ENCODE results near the gene CRYBA2.

Gene CRYBA2

GRCh38 chr2:218986148-218986761, 7.0 kb downstream of the CRYBA2 start:
- TF ChIP-seq, protein P1, sequence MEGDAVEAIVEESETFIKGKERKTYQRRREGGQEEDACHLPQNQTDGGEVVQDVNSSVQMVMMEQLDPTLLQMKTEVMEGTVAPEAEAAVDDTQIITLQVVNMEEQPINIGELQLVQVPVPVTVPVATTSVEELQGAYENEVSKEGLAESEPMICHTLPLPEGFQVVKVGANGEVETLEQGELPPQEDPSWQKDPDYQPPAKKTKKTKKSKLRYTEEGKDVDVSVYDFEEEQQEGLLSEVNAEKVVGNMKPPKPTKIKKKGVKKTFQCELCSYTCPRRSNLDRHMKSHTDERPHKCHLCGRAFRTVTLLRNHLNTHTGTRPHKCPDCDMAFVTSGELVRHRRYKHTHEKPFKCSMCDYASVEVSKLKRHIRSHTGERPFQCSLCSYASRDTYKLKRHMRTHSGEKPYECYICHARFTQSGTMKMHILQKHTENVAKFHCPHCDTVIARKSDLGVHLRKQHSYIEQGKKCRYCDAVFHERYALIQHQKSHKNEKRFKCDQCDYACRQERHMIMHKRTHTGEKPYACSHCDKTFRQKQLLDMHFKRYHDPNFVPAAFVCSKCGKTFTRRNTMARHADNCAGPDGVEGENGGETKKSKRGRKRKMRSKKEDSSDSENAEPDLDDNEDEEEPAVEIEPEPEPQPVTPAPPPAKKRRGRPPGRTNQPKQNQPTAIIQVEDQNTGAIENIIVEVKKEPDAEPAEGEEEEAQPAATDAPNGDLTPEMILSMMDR (IDR thresholded peaks at IDR 0.05) = no peak
- TF ChIP-seq ZFX (IDR thresholded peaks at IDR 0.05; ENCODE audit: borderline replicate concordance) = no peak
- H3K27ac ChIP-seq = no peak overlapping the region

GRCh38 chr2:218985325-218986091, 7.7 kb downstream of the CRYBA2 start:
- TF ChIP-seq, protein P1 (IDR thresholded peaks at IDR 0.05) = no peak
- TF ChIP-seq ZFX (IDR thresholded peaks at IDR 0.05; ENCODE audit: borderline replicate concordance) = no peak
- H3K27ac ChIP-seq = peak overlapping the region; percentile 63; the same call in 1 of the 2 replicates

- peak within 1 kb of the TSS; percentile 63 for H3K27ac ChIP-seq
- TF ChIP-seq, protein P1 (IDR thresholded peaks at IDR 0.05) = no peak
- no peak for TF ChIP-seq ZFX (IDR thresholded peaks at IDR 0.05; ENCODE audit: borderline replicate concordance)
Observed at GRCh38 chr2:218985021-218985324, 8.2 kb downstream of the CRYBA2 start, which contains the start of gene FEV. Gene FEV, minus strand, starts transcription at chr2:218985184. Its CDS starts 109 bp downstream, at chr2:218985075.

DNA sequence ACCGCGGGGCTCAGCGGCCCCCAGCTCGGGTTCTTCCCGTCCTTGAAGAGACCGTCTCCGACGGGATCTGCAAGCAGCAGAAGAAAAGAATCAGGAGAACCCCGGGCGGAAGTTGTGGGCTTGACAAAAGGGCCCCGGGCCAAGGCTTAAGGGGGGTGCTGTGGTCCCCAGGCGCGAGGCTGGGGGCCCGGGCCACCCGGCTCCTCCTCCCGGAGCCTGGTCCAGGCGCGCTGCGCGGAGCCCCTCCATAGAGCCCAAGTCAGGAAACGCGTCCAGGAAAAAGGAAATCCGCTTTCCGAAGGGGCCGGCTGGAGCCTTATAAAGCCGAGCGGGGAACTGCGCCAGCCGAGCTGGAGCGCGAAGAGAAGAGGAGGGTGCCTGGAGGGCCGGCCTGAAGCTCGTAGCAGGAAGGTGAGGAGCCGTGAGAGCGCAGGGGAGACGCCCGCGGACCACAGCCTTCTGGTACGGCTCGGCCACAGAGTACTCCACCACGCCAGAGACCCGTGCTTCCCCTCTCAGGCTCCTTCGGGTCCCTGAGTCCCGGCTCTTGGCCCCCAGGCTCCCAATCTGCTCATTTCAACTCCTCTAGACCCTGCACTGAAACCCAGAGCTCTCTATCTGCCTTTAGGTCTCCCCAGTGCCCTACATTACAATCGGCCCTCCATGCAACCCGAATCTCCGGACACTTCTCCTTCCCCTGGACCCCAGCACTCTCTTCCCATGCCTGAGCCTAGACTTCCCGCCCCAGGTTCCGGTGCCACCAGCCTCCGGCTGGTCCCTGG, 8.8 kb downstream of the CRYBA2 start:
- H3K27ac ChIP-seq = peak overlapping the region; percentile 63
- TF ChIP-seq ZFX (IDR thresholded peaks at IDR 0.05; ENCODE audit: borderline replicate concordance) = no peak
- TF ChIP-seq, protein P1 (IDR thresholded peaks at IDR 0.05) = no peak

DNA sequence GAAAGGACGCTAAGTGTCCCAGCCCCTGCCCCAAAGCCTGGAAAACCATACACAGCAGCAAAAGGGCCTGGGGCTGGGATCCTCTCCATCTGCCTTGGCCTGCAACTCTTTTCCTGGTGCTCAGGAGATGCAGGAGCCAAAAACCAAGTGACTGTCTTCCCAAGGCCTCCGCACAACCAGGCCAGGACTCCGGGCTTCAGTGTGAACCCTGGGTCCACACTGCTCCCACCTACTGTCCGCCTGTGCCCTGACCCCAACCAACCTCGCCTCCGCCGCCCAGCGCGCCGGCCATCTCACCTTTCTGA, 9.3 kb downstream of the CRYBA2 start:
- H3K27ac ChIP-seq = peak overlapping the region; percentile 63
- no peak for TF ChIP-seq ZFX (IDR thresholded peaks at IDR 0.05; ENCODE audit: borderline replicate concordance)
- TF ChIP-seq, protein P1 (IDR thresholded peaks at IDR 0.05) = no peak

DNA sequence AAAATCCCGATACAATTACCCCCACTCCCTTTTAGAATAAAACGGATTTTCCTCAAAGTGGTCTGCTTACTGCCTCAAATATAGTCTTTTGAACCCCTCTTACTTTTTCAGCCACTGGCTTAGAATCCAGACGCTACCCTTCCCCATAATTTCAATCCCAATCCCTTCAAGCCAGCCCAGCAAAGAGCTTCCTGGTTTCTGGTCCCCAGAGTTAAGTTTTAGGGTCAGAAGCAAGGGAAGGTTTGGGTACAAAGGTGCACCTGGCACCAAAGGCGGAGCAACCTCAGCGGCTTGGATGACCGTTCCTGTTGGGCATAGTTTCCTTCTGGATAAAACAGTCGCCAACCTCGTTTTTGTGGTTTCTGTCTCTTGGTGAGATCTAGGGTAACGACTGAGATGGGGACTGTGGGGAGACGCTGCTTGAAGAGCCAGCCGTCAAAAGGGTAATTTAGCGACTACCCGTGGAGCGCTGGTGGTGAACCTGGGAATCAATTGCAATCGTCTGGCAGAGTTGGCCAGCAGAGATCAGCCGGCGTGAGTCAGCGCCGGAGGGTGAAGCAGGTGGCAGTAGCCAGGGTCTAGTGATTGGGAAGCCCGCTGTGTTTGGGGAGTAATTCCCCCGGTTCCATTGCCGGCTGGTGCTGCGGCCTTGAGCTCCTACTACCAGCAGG, 9.8 kb downstream of the CRYBA2 start:
- H3K27ac ChIP-seq = peak overlapping the region; percentile 63; the same call in 1 of the 2 replicates
- TF ChIP-seq ZFX (IDR thresholded peaks at IDR 0.05; ENCODE audit: borderline replicate concordance) = no peak
- TF ChIP-seq, protein P1 (IDR thresholded peaks at IDR 0.05) = no peak

Data from 22Rv1 (cell line).